ENCODE results near the gene MOV10. TPM values are rescaled to one million over a fixed set of nuclear protein-coding genes. Genes with fewer than 3 reads are reported as not detected.

MOV10 gene
- total and polyA plus RNA-seq, 9 of the 15 experiments (the other 6 are each of a cell fraction or from before 2014, with no cell fraction given) = 16.7 to 105 (median 49.5) TPM

DNA sequence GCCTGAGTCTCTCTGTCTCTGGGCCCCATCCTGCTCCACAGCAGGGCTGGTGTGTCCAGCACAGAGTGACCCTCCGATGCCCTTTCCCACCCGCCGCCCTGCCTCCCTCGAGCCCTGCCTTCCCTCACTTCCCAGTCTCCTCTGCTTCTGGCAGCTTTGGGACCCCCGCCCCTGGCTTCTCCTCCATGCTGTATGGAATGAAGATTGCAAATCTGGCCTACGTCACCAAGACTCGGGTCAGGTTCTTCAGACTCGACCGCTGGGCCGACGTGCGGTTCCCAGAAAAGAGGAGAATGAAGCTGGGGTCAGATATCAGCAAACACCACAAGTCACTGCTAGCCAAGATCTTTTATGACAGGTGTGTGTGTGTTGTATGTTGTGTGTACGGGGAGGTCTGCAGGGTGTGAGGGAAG is 14.3 kb downstream of the MOV10 start:
- peak overlapping the region in 1 of 2 experiments; percentile 62; a peak in 2 of 4 replicates for H3K9ac ChIP-seq (ENCODE audit: insufficient read depth in 1 of 2, low read depth in 2 of 2, low read length in 2 of 2)
- H3K4me3 ChIP-seq = no peak overlapping the region
- no peak overlapping the region for H3K4me2 ChIP-seq (ENCODE audit: insufficient read depth, low read length)
- FAIRE-seq = peak; percentile 85
- H3K36me3 ChIP-seq (ENCODE audit: control insufficient read depth, insufficient read depth, low read length) = peaks cover 60% of the 10 kb centered on the region
- H3K27ac ChIP-seq (ENCODE audit: extremely low read depth, low read depth, low read length) = no peak overlapping the region
- no TSS peak for BruUV-seq (replicated peaks)
- intact Hi-C loops (cut with micrococcal nuclease) = no loop called here
- H3K9me3 ChIP-seq (replicated peaks; ENCODE audit: control insufficient read depth, insufficient read depth, low read depth, low read length) = no peaks in the 10 kb centered on the region
- ChIA-PET CTCF (ENCODE audit: low intra/inter-chr PET ratio) (no interaction called here), POLR2A (interaction anchor here (0.6 to 3.2 kb wide), 5 partner anchors 9 to 102 kb away, joined by 3 to 30 read pairs (median 9); partner anchors contain the start of gene MOV10)
- peaks cover 6% of the 10 kb centered on the region for H4K20me1 ChIP-seq (replicated peaks; ENCODE audit: control insufficient read depth, insufficient read depth, low read length)
- H3K27me3 ChIP-seq (ENCODE audit: control insufficient read depth in 2 of 2, insufficient read depth in 2 of 2, low read length in 2 of 2) = no peaks in the 10 kb centered on the region
- H3K4me1 ChIP-seq (replicated peaks in 1 of 2; ENCODE audit: control insufficient read depth in 2 of 2, insufficient read depth in 2 of 2, low read length in 2 of 2) = peaks cover 18% of the 10 kb centered on the region in 2 experiments; a peak in 4 of 5 replicates
- peak; percentile 54 for ATAC-seq
- 25% methylated on average over 13 of the region's 13 CpGs for WGBS (ENCODE audit: insufficient coverage, low coverage, missing lambda C conversion rate)
- in situ Hi-C loops (cut with MboI) = no loop called here
- peak in 1 of 4 experiments; percentile 67 for DNase-seq (ENCODE audit: extremely low read depth in 1 of 4, low spot score in 3 of 4)
- peaks cover 9% of the 10 kb centered on the region for H3K9me1 ChIP-seq (ENCODE audit: control insufficient read depth, insufficient read depth, low read length)
- H3K79me2 ChIP-seq (ENCODE audit: control insufficient read depth, insufficient read depth, low read length) = peaks cover 3% of the 10 kb centered on the region; the same call in 1 of the 3 replicates
- no peak overlapping the region for H2AFZ ChIP-seq (ENCODE audit: low read depth, low read length)
- TF ChIP-seq PML (IDR thresholded peaks at IDR 0.05; ENCODE audit: low read length) (no peak), ZNF668 (CRISPR knock-in tag; IDR thresholded peaks at IDR 0.05) (no peak), ZNF79 (CRISPR knock-in tag; IDR thresholded peaks at IDR 0.05; ENCODE audit: low read depth) (no peak), CCNT2 (IDR thresholded peaks at IDR 0.05; ENCODE audit: borderline replicate concordance, extremely low read depth, insufficient read length, low read depth, low read length) (no peak), RBM34 (IDR thresholded peaks at IDR 0.05; ENCODE audit: borderline replicate concordance, insufficient read depth, low read length) (no peak), SIN3A (IDR thresholded peaks at IDR 0.05; ENCODE audit: borderline replicate concordance in 2 of 2, control insufficient read depth in 1 of 2, low read depth in 2 of 2, low read length in 2 of 2) (no peak), JUND (IDR thresholded peaks at IDR 0.05; ENCODE audit: borderline replicate concordance, low read depth, low read length) (0 out of 2 replicates have a peak, but pooled peaks have one; percentile 5), JUND (tag; IDR thresholded peaks at IDR 0.05; ENCODE audit: borderline replicate concordance, low read depth, low read length) (no peak), TAL1 (IDR thresholded peaks at IDR 0.05) (peak; percentile 43; the same call in 1 of the 2 replicates), NUFIP1 (IDR thresholded peaks at IDR 0.05; ENCODE audit: partially characterized antibody) (no peak), STAT5A (IDR thresholded peaks at IDR 0.05; ENCODE audit: borderline replicate concordance, low read length) (0 out of 2 replicates have a peak, but pooled peaks have one; percentile 29), JUN (IDR thresholded peaks at IDR 0.05; ENCODE audit: borderline replicate concordance, low read depth, low read length) (no peak), JUN (CRISPR knock-in tag; IDR thresholded peaks at IDR 0.05; ENCODE audit: borderline replicate concordance) (0 out of 2 replicates have a peak, but pooled peaks have one; percentile 40), ZNF311 (CRISPR knock-in tag; IDR thresholded peaks at IDR 0.05) (no peak), CBFA2T3 (IDR thresholded peaks at IDR 0.05) (peak; percentile 72)
- TF ChIP-seq, protein P1, sequence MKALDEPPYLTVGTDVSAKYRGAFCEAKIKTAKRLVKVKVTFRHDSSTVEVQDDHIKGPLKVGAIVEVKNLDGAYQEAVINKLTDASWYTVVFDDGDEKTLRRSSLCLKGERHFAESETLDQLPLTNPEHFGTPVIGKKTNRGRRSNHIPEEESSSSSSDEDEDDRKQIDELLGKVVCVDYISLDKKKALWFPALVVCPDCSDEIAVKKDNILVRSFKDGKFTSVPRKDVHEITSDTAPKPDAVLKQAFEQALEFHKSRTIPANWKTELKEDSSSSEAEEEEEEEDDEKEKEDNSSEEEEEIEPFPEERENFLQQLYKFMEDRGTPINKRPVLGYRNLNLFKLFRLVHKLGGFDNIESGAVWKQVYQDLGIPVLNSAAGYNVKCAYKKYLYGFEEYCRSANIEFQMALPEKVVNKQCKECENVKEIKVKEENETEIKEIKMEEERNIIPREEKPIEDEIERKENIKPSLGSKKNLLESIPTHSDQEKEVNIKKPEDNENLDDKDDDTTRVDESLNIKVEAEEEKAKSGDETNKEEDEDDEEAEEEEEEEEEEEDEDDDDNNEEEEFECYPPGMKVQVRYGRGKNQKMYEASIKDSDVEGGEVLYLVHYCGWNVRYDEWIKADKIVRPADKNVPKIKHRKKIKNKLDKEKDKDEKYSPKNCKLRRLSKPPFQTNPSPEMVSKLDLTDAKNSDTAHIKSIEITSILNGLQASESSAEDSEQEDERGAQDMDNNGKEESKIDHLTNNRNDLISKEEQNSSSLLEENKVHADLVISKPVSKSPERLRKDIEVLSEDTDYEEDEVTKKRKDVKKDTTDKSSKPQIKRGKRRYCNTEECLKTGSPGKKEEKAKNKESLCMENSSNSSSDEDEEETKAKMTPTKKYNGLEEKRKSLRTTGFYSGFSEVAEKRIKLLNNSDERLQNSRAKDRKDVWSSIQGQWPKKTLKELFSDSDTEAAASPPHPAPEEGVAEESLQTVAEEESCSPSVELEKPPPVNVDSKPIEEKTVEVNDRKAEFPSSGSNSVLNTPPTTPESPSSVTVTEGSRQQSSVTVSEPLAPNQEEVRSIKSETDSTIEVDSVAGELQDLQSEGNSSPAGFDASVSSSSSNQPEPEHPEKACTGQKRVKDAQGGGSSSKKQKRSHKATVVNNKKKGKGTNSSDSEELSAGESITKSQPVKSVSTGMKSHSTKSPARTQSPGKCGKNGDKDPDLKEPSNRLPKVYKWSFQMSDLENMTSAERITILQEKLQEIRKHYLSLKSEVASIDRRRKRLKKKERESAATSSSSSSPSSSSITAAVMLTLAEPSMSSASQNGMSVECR (CRISPR knock-in tag; IDR thresholded peaks at IDR 0.05) = 0 out of 2 replicates have a peak, but pooled peaks have one; percentile 31
- TF ChIP-seq, protein P2, sequence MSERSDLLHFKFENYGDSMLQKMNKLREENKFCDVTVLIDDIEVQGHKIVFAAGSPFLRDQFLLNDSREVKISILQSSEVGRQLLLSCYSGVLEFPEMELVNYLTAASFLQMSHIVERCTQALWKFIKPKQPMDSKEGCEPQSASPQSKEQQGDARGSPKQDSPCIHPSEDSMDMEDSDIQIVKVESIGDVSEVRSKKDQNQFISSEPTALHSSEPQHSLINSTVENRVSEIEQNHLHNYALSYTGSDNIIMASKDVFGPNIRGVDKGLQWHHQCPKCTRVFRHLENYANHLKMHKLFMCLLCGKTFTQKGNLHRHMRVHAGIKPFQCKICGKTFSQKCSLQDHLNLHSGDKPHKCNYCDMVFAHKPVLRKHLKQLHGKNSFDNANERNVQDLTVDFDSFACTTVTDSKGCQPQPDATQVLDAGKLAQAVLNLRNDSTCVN (CRISPR knock-in tag; IDR thresholded peaks at IDR 0.05) = no peak
